HG03521 (cell line): ENCODE measurements around the gene COL4A4.
"Not testable (repeated sequence)": the region's sequence is repeated elsewhere in the genome, so short reads cannot be mapped to it uniquely, and the experiment has no call there.

Experiments
- ATAC-seq: cut with Tn5 transposase; IDR thresholded peaks from one replicate; pipeline ENCODE4 v1.9.1; 2021; ENCODE audit warnings: mild to moderate bottlenecking, moderate library complexity; ENCODE audit not compliant: unreplicated experiment

Gene COL4A4

DNA sequence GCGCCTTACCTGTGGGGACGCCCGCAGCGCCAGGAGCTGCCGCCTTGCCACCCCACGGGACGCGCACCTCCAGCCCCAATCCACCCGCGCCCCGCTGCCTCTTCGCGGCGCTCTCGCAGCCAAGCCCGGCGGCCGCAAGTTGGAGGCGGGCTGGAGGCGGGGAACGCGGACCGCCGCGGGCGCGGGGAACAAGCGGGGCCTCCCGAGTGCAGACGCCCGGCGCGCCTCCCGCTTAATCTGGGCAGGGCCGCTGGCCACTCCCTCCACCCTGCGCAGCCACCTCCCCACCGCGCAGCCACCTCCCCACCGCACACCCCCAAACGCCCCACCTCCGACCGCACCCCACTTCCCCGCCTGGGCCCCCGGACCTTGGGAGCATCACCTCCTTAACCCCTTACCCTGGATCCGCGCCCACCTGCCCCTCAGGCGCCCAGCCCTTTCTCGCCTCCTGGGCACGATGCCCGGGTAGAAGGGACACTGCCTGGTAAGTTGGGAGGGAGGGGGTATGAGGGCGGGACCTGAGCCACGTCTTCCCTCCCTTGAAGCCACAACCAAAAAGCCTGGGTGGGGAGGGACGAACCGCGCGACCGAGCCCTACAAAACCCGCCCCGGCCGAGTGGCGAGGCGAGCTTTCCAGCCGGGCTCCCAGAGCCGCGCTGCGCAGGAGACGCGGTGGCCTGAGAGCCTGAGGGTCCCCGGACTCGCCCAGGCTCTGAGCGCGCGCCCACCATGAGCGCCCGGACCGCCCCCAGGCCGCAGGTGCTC is at the start of gene COL4A4, which contains the start of gene COL4A3:
Gene COL4A4, minus strand, starts transcription at position 208 of the 765 bp plus-strand sequence. CDS start 16,722 bp downstream, outside the sequence.
Gene COL4A3, plus strand, starts transcription at position 627 of the 765 bp plus-strand sequence. Its CDS starts 103 bp downstream, at position 730.
- peak; percentile 63 for ATAC-seq

DNA sequence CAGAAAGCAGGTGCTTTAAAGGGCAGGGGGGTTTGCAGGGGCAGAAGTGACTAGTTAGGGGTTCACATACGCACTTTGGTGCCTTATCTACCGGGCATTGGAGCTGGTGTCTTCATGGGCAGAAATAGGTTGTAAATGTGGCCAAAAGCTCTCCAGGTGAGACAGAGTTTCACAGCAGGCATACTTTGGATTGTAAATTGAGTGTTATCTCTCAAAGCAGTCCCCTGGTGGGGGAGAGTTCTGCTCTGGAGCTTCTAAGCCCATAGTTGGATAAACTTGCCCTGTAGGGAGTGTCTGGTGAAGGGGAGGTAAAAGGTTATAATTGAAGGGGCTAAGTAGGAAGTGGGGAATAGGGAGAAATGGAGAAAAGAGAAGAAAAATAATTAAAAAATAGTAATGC is 43.6 kb upstream of the COL4A4 start:
- no peak for ATAC-seq

DNA sequence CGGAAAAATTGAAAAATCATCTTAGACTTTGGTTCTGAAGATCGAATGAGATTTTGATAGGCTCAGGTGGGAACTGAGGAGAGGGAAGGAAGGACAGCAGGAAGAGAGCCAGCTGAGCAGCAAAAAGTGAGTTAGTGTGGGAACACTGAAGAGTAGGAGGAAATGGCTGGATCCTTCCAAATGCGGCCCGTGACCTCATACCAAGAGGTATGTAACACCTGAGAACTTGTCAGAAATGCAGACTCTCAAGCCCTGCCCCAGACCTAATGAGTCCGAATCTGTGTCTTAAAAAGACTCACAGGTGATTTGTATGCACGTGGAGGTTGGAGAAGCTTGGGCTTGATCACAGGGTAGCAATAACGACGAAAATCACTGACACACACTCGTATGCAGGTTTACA is 42.4 kb upstream of the COL4A4 start:
- ATAC-seq = no peak

DNA sequence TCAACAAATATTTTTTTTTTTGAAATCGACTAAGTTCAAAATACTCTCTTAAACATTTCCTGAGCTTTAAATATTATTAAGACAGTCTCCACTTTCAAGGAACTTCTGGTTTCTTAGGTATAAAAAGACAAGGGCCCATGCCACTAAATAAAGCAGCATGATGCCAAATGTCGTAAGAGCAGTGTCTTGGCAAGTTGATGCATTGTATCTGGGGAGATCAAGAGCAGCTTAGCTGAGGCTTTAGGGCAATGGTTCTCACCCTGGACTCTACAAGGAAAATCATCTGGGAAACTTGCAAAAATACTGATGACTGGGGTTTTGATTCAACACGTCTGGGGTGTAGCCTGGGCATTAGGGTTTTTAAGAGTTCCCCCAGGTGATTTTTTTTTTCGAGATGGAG is 41.7 kb upstream of the COL4A4 start:
- no peak for ATAC-seq

DNA sequence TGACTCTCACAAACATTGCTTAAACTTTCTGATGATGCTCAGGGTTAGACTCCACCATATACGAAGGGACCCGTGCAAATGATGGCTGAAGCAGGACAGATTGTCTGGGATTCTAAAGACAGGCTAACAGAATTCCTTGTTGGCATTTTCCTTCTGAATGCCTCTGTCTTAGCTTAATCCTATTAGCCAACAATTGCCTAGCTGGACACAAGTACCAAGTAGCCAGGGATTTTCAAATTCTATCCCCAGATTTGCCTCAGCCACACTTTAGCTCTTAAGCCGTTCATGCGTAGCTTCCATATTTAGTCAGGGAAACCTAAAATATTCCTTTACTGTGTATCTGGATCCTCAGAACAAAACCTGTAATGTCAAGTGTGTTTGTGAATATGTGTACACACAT is 40.4 kb upstream of the COL4A4 start:
- ATAC-seq = no peak

GRCh38 chr2:227201771-227202170 is 37.8 kb upstream of the COL4A4 start:
- ATAC-seq = no peak

DNA sequence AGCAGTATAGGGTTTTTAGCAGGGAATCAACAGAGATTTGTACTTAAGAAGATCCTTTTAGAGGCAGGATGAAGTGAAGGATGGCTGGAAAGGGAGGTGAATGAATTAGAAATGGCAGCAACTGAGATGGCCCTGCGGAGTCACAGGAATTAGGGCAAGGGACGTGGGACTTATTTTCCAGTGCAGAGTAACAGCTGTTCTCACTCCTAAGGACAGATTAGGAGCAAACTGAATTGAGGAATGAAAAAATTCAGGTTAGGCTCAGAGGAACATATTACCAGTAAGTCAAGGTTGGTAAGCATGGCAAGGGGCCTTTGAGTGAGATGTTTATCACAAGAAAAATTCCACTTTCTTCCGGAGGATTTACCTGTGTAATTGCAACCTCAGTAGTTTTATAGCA is 34.9 kb upstream of the COL4A4 start:
- ATAC-seq = no peak

DNA sequence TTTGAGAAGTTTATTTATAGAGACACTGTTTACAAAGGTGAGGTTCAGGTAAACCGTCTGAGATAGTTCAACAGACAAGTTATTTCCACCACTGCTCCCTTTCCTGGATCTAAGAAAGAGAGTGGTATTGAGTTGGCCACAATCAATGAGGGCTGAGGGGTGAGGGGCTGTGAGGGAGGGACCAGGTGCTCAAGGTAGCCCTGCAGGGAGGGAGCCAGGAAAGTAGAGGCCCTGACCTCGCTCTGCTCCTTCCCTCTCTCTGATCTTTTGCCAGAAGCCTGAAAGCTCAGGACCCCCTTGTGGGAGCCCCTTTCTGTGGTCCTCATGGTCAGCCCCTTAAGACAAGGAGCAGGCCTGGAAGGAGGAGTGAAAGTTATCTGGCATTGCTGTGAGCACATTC is 30.2 kb upstream of the COL4A4 start:
- no peak for ATAC-seq

DNA sequence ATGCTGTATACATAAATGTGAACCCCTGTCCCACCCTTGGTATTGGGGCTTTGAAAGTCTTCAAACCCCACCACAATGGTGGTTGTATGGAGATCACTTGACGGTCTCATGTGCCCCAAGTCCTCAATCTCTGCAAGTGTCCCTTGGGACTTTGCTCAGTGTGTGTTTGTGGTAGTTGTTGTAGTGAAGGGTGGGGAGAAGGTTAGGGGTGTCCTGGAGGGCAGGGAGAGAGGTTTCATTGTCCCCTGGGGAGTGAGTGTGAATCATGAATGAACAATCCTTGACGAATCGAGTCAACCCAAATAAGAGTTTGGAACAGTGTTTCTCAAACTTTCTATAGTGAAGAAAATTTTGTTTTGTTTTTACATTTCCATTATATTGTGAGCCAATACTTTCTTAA is 28.5 kb upstream of the COL4A4 start:
- no peak for ATAC-seq

- ATAC-seq = no peak
These were observed 27.4 kb upstream of the COL4A4 start for GRCh38 chr2:227191367-227191766.

DNA sequence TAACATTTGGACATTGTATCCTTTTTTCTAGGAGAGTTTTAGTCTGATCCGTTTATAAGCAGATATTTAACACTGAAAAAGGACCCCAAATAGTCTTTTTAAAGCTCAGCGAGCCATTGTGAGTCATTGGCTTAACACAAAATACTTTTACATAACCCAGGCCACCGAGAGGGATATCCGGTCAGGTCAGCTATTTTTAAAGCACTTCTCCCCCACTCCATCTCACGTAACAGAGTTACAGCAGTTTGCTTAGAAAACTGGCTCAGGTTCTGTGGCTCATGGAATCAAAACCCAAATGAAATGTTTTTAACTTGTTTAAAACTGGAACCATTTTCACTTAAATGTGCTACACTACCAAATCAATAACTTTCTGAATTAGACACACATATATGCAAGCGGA is 24.3 kb upstream of the COL4A4 start:
- ATAC-seq = peak; percentile 84

GRCh38 chr2:227186751-227187150 is 22.7 kb upstream of the COL4A4 start:
- no peak for ATAC-seq

DNA sequence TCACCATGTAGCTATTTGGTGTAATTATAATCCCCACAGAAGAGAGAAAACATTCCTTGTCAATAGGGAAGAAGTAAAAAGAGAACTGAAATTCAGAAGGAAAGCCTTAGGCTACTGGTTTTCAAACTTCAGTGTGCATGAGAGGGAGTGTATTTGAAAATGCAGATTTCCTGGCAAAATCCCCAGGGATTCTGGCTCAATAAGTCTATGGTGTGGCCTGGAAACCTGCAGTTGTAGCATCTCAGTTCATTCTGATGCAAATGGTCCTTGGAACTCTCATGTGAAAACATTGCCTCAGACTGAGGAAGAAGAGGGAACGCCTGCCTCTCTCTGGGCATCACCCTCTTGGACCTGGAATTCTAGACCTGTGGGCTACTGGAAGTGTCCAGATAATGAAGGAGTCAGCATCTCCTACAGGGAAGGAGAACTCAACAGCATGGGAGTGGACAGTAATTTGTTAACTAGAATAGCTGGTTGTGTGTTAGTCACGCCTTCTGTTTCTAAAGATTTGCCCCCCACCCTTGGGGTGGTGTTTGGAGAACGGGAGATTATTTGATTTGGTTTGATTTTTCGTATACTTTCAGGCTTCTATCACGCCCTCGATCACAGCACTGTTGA is 21.7 kb upstream of the COL4A4 start:
- no peak for ATAC-seq

DNA sequence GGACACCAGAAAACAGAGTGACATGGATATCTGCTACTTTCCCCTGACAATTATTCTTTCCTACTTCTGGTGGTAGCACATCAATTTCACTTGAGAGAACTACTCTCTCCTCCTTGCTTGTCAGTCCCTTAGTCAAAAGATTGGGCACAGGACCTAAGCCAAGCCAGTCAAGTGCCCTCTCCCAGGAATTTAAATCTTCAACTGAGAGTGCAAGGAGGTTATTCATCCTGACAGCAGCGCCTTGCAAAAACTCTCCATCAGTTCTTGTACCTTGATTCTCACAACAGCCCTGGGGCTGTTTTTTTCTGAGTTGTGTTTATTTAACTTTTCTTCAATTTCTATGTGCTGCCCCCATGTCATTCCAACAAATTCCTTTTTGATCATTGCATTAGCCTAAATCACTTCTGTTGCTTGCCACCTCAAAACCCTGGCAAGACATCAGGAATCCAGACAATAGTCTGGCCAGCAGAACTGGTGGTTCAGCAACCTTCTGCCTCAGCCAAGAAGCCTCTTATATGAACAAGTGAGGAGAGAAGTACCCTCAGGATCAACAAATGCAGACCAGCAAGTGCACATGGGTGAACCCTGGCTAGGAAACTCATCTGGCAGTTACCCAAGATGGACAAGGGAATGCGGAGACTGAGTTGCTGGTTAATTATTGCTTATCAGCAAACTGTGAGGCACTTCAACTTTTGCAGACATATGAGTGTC is 19.8 kb upstream of the COL4A4 start:
- ATAC-seq = no peak

DNA sequence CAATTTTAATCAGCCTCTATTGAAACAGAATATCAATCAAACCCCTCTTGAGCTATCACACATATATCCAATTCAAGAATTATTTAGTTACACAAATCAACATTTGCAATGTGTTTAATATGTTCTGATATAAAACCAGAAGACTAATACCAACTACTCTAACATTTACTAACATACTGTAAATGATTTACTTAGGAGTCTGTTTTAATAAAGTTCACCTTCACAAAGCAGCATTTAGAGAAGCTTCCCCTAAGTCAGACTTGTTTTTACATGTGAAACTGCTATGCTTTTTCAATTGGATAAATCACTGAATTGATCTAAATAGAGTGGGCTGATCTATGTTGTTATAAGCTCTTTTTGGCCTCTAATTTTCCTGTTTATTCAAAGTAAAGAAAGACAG is 18.8 kb upstream of the COL4A4 start:
- no peak for ATAC-seq

GRCh38 chr2:227180770-227181169 is 16.8 kb upstream of the COL4A4 start:
- ATAC-seq = no peak

- no peak for ATAC-seq
These were observed 16.1 kb upstream of the COL4A4 start for GRCh38 chr2:227179988-227180685.

- ATAC-seq = no peak
These were observed 13.8 kb upstream of the COL4A4 start for GRCh38 chr2:227177592-227178336.

DNA sequence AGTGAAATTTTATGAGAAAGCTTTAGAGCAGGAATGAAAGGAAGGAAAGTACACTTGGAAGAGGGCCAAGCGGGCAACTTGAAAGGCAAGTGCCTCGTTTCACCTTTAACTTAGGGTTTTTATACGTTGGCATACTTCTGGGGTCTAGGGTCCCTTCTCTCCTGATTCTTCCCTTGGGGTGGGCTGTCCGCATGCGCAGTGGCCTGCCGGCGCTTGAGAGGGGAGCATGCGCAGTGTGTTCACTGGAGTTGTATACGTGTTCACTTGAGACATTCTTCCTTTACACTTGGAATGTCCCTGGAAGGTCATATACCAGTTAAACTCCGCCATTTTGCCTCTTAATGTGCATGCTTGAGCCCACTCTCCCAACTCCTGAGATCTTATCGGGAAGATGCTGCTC is 7.8 kb upstream of the COL4A4 start:
- ATAC-seq = not testable (repeated sequence)

DNA sequence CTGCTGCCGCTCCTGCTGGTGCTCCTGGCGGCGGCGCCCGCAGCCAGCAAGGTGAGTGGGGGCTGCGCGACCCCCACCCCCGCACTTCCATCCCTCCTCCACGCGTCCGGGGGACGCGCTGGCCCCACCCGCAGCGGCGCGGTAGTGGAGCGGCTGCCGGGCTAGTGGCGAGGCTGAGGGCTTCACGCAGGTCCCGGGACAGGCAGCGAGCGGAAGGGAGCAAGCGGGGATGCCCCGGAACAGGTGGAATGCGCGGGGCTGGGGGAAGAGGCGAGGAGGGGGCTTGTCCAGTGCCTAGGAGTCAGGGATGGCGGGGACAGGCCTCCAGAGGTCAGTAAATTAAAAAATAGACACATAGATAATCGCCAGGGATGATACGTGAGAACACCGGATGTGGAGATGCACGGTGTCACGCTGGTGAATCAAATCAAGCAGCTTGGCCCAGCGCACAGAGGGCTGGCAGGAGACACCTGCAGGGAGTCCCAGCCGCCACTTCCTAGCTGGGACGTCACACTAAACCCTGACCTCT is 822 bp upstream of the COL4A4 start:
- peak; percentile 50 for ATAC-seq
